A549 (cell line): ENCODE data around the gene TMEM126A.

Source experiments
- CHD2 ChIP-seq: fragments of 150-350 bp; IDR thresholded peaks from 2 replicates; pipeline ENCODE4 v1.6.1; 2014; ENCODE audit warnings: low read length; ENCODE audit not compliant: partially characterized antibody
- CTCF ChIP-seq: fragments of >200 bp; sonication (Bioruptor Twin); formaldehyde crosslinking; IDR thresholded peaks from 3 replicates; pipeline ENCODE4 v1.5.1; 2016
- JUN ChIP-seq, 2 experiments: fragments of >200 bp; sonication (Bioruptor Twin); formaldehyde crosslinking; IDR thresholded peaks; 2 replicates in 1 of 2; 3 replicates in 1 of 2; pipeline ENCODE4 v1.6.1; 2016 to 2017
- MYC ChIP-seq: IDR thresholded peaks from 2 replicates; pipeline ENCODE4 v1.6.1; 2012; ENCODE audit warnings: mild to moderate bottlenecking, inconsistent platforms, low read length, improper control_type of control experiment, borderline replicate concordance
- POLR2AphosphoS2 ChIP-seq: conservative IDR thresholded peaks from 2 replicates; pipeline ENCODE4 v1.6.1; 2012; ENCODE audit warnings: low read length, improper control_type of control experiment, inconsistent platforms
- RCOR1 ChIP-seq: fragments of 150-350 bp; IDR thresholded peaks from 2 replicates; pipeline ENCODE4 v1.6.1; 2014; ENCODE audit warnings: antibody characterized with exemption, low read length, low read depth
- REST ChIP-seq: fragments of 200-600 bp; sonication (generic); IDR thresholded peaks from 2 replicates; pipeline ENCODE4 v1.6.1; 2016; ENCODE audit warnings: antibody characterized with exemption, mild to moderate bottlenecking, moderate library complexity

- TF ChIP-seq REST (no peak), RCOR1 (no peak), POLR2AphosphoS2 (no peak), JUN (IDR thresholded peaks at IDR 0.05) (no peak), CTCF (no peak), MYC (no peak), CHD2 (no peak)
Measured at GRCh38 chr11:85705800-85706199, 58.0 kb downstream of the TMEM126A start.
